ENCODE results near the gene EVI5. TPM values are rescaled to one million over a fixed set of nuclear protein-coding genes. Genes with fewer than 3 reads are reported as not detected.

Gene EVI5
- total RNA-seq, 1 donor from 2014 or later = 19.8 TPM

DNA sequence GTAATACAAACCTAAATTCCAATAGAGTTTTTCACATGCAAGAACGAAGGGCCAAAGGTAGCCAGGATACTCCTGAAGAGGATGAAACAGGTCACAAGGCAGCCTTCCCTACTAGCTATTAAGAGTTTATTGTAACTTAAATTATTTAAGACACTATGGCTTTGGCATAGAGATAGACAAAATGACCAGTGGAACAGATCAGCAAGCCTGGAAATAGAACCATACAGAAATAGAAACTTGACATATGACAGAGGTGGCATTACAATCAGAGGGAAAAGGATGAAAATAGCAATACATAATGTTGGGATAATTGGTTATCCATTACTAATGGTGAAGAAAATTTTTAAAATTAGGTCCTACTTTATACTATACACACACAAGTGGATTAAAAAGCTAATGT lies 314.7 kb downstream of the EVI5 start:
- no peak overlapping the region for H3K4me3 ChIP-seq
- no peaks in the 10 kb centered on the region for H3K4me1 ChIP-seq
- no peak overlapping the region for H3K27ac ChIP-seq
- H3K27me3 ChIP-seq = no peaks in the 10 kb centered on the region
- intact Hi-C loops (cut with DNase I) = no loop called here
- no peak for DNase-seq (ENCODE audit: low spot score in 2 of 2)
- no peaks in the 10 kb centered on the region for H3K9me3 ChIP-seq
- TF ChIP-seq, protein P1, sequence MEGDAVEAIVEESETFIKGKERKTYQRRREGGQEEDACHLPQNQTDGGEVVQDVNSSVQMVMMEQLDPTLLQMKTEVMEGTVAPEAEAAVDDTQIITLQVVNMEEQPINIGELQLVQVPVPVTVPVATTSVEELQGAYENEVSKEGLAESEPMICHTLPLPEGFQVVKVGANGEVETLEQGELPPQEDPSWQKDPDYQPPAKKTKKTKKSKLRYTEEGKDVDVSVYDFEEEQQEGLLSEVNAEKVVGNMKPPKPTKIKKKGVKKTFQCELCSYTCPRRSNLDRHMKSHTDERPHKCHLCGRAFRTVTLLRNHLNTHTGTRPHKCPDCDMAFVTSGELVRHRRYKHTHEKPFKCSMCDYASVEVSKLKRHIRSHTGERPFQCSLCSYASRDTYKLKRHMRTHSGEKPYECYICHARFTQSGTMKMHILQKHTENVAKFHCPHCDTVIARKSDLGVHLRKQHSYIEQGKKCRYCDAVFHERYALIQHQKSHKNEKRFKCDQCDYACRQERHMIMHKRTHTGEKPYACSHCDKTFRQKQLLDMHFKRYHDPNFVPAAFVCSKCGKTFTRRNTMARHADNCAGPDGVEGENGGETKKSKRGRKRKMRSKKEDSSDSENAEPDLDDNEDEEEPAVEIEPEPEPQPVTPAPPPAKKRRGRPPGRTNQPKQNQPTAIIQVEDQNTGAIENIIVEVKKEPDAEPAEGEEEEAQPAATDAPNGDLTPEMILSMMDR (IDR thresholded peaks at IDR 0.05) = no peak
- H3K36me3 ChIP-seq = no peaks in the 10 kb centered on the region

DNA sequence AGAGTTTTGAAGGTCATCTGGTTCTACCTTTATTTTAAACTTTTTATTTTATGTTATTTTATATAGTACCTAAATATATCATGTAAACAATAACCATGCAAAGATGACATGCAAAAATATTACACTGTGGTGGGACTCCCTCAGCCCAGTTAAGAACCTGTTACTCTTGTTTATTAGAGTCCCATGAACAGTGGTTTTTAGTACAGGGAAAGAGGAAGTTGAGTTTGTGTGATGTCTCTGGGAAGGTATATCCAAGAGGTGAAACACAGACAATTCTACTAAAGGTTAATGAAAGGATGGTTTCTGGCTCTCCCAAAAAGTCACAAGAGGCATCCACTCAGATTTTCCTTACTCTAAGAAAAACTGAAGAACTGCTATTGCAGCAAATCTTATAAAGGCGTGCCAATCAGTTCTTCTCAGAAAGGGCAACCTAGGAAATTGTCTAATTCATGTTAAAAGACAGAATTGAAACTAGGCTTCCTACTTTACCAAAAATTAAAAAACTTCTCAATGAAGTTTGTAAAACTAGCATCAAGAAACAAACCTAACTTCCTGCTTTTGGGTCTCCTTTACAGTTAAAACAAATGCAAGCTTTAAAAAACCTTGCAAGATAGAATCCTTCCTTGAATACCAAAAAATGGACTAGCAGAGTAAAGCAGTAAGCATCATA lies 318.1 kb downstream of the EVI5 start:
- Histone ChIP-seq H3K4me1 (no peaks in the 10 kb centered on the region), H3K4me3 (no peak overlapping the region), H3K27ac (no peak overlapping the region), H3K27me3 (no peaks in the 10 kb centered on the region), H3K36me3 (no peaks in the 10 kb centered on the region), H3K9me3 (no peaks in the 10 kb centered on the region)
- intact Hi-C loops (cut with DNase I) = no loop called here
- TF ChIP-seq, protein P1 (IDR thresholded peaks at IDR 0.05) = no peak
- no peak for DNase-seq (ENCODE audit: low spot score in 2 of 2)

DNA sequence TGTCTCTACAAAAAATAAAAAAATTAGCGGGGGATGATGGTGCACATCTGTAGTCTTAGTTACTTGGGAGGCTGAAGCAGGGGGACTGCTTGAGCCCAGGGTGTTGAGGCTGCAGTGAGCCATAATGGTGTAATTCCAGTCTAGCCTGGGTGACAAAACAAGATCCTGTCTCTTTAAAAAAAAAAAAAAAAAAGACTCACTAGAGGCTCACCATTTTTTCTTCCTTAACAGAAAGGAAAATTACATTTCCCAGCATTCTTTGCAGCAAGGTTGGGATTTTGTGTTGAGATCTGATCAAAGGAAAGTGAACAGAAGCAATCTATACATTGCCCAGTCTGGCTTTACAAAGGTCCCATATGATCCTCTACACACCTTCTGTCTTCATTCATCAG lies 319.7 kb downstream of the EVI5 start:
- Histone ChIP-seq H3K9me3 (no peaks in the 10 kb centered on the region), H3K27ac (no peak overlapping the region), H3K4me3 (no peak overlapping the region), H3K36me3 (no peaks in the 10 kb centered on the region), H3K27me3 (no peaks in the 10 kb centered on the region), H3K4me1 (no peaks in the 10 kb centered on the region)
- DNase-seq (ENCODE audit: low spot score in 2 of 2) = no peak
- TF ChIP-seq, protein P1 (IDR thresholded peaks at IDR 0.05) = no peak
- intact Hi-C loops (cut with DNase I) = no loop called here

DNA sequence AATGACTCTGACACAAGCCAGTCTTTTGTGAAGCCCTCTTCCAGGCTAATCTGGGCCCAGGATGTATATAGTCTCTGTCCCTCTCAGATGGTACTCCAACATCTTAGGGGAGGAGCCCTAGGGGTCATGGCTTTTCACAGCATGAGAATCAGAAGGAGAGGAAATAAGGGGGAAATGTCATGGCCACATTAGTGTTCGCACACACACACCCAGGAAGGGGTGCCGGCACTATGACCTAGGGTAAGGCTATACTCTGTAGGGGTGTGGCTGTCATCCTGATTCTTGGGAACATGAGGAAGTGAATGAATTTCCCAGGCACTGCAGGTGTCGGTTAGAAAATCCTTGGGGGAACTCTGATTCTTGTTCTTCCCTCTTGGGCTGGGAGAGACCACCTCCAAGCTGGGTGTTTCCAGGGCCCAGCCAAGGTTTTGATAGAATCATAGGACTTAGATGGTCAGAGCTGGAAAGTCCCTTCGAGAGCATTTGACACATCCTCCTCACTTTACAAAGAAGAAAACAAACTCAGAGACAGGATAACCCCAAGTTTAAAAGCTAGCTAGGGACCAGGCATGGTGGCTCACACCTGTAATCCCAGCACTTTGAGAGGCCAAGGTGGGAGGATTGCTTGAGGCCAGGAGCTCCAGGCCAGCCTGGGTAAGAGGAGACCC lies 320.2 kb downstream of the EVI5 start:
- H3K4me3 ChIP-seq = no peak overlapping the region
- H3K27me3 ChIP-seq = no peaks in the 10 kb centered on the region
- H3K27ac ChIP-seq = no peak overlapping the region
- intact Hi-C loops (cut with DNase I) = no loop called here
- TF ChIP-seq, protein P1 (IDR thresholded peaks at IDR 0.05) = no peak
- H3K36me3 ChIP-seq = no peaks in the 10 kb centered on the region
- H3K4me1 ChIP-seq = no peaks in the 10 kb centered on the region
- H3K9me3 ChIP-seq = no peaks in the 10 kb centered on the region
- no peak for DNase-seq (ENCODE audit: low spot score in 2 of 2)

DNA sequence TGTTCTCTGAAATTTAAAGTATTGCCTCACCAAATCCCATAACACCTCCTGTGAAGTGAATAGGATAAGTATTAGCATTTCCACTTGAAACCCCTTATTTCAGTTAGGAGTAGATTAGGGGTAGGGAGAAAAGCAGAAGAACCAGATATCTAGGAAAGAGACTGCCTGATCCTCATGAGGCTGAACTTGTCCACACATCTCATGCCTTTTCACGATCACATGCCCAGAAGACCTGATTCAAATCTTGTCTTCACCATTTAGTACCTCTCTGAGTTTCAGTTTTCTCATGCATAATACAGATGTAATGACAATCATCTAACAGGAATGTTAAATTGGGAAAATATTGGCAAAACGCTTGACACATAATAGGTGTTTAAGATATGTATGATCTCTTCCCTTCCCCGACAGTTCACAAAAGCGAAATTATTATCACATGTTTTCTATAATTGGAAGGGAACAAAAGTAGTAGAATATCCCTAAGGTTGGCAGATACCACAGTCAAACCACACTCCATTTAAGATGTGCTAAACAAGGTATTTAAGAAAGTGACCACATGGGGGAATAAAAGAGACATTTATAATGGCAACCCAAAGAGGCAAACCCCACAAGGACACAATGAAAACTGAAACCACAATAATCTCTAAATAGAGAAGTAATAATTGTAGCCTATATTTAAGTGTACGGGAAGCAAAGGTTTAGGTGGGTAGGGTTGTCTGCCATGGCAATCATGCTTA lies 323.4 kb downstream of the EVI5 start:
- DNase-seq (ENCODE audit: low spot score in 2 of 2) = no peak
- intact Hi-C loops (cut with DNase I) = no loop called here
- Histone ChIP-seq H3K9me3 (no peaks in the 10 kb centered on the region), H3K4me3 (no peak overlapping the region), H3K27ac (no peak overlapping the region), H3K4me1 (no peaks in the 10 kb centered on the region), H3K27me3 (no peaks in the 10 kb centered on the region), H3K36me3 (no peaks in the 10 kb centered on the region)
- TF ChIP-seq, protein P1 (IDR thresholded peaks at IDR 0.05) = no peak
